ENCODE data around the gene ATG2A. TPM values are rescaled to one million over a fixed set of nuclear protein-coding genes. Genes with fewer than 3 reads are reported as not detected.
"Not testable (repeated sequence)": the region's sequence is repeated elsewhere in the genome, so short reads cannot be mapped to it uniquely, and the experiment has no call there.

The ATG2A gene
- polyA plus RNA-seq, 3 donors = 2.6 to 24.9 (median 4.0) TPM

GRCh38 chr11:64846998-64847666, 69.9 kb downstream of the ATG2A start:
- no peak overlapping the region for H2AFZ ChIP-seq (ENCODE audit: insufficient read depth, low read depth, low read length, poor library complexity, severe bottlenecking)
- H3K27me3 ChIP-seq (ENCODE audit: control insufficient read depth in 2 of 2, insufficient read depth in 2 of 2, low read length in 2 of 2) = peaks cover 0 to 10% of the 10 kb centered on the region in 2 donors
- peak; percentile 97 for TF ChIP-seq CTCF (IDR thresholded peaks at IDR 0.05)
- no peak overlapping the region for H3K27ac ChIP-seq (ENCODE audit: low read depth in 1 of 2, low read length in 2 of 2)
- H3K4me1 ChIP-seq (ENCODE audit: control insufficient read depth in 1 of 2, insufficient read depth in 2 of 2, low read length in 2 of 2) = peaks cover 35 to 59% of the 10 kb centered on the region in 2 donors
- peaks cover 2 to 3% of the 10 kb centered on the region in 2 donors for H3K36me3 ChIP-seq (replicated peaks in 1 of 2; ENCODE audit: control insufficient read depth in 1 of 2, insufficient read depth in 2 of 2, low read length in 2 of 2)
- no peak overlapping the region for H3K4me3 Mint-ChIP-seq
- peaks cover 6 to 11% of the 10 kb centered on the region in 2 donors for H3K36me3 Mint-ChIP-seq
- WGBS (ENCODE audit: insufficient coverage) = 23% methylated on average over 6 of the region's 13 CpGs
- H3K4me1 Mint-ChIP-seq = peaks cover 52% of the 10 kb centered on the region
- peak overlapping the region in 3 of 7 donors; percentile 16 to 33 (median 30) for H3K27ac Mint-ChIP-seq
- intact Hi-C loops (cut with micrococcal nuclease) = loop anchor here (1.0 to 10.0 kb wide), 4 partner anchors 46 to 168 kb away; partner anchors contain the start of gene ARL2 (in 1 of the 2)
- H3K9ac ChIP-seq (ENCODE audit: insufficient read depth, low read length, poor library complexity, severe bottlenecking) = no peak overlapping the region
- DNase-seq = peak; percentile 89 to 94 (median 91)
- no peaks in the 10 kb centered on the region for H3K9me3 ChIP-seq (replicated peaks in 1 of 2; ENCODE audit: control insufficient read depth in 1 of 2, insufficient read depth in 1 of 2, low read length in 2 of 2)
- no peaks in the 10 kb centered on the region for H3K79me2 ChIP-seq (ENCODE audit: insufficient read depth, low read length)
- H3K9me3 Mint-ChIP-seq = peaks cover 0 to 2% (median 0%) of the 10 kb centered on the region in 7 donors
- H3K4me3 ChIP-seq (replicated peaks in 1 of 3; ENCODE audit: low read depth in 2 of 3, low read length in 3 of 3) = no peak overlapping the region
- H4K20me1 ChIP-seq (ENCODE audit: insufficient read depth, low read length) = peaks cover 15% of the 10 kb centered on the region
- H3K27me3 Mint-ChIP-seq (ENCODE audit: low read depth in 3 of 3) = peaks cover 3 to 21% (median 20%) of the 10 kb centered on the region in 3 donors
- H3K4me2 ChIP-seq (replicated peaks; ENCODE audit: extremely low read depth, low read length, poor library complexity, severe bottlenecking) = no peak overlapping the region

GRCh38 chr11:64845776-64846129, 71.3 kb downstream of the ATG2A start:
- Histone ChIP-seq H3K4me1 (ENCODE audit: control insufficient read depth in 1 of 2, insufficient read depth in 2 of 2, low read length in 2 of 2) (peaks cover 23 to 45% of the 10 kb centered on the region in 2 donors), H3K27me3 (ENCODE audit: control insufficient read depth in 2 of 2, insufficient read depth in 2 of 2, low read length in 2 of 2) (peaks cover 0 to 10% of the 10 kb centered on the region in 2 donors)
- not testable (repeated sequence) for H4K20me1 ChIP-seq (ENCODE audit: insufficient read depth, low read length); H3K4me3 Mint-ChIP-seq; H3K27ac ChIP-seq (ENCODE audit: low read depth in 1 of 2, low read length in 2 of 2); DNase-seq; H3K36me3 ChIP-seq (replicated peaks in 1 of 2; ENCODE audit: control insufficient read depth in 1 of 2, insufficient read depth in 2 of 2, low read length in 2 of 2); H2AFZ ChIP-seq (ENCODE audit: insufficient read depth, low read depth, low read length, poor library complexity, severe bottlenecking); H3K9ac ChIP-seq (ENCODE audit: insufficient read depth, low read length, poor library complexity, severe bottlenecking); H3K79me2 ChIP-seq (ENCODE audit: insufficient read depth, low read length); H3K36me3 Mint-ChIP-seq; H3K4me3 ChIP-seq (replicated peaks in 1 of 3; ENCODE audit: low read depth in 2 of 3, low read length in 3 of 3); H3K4me2 ChIP-seq (replicated peaks; ENCODE audit: extremely low read depth, low read length, poor library complexity, severe bottlenecking); H3K9me3 ChIP-seq (replicated peaks in 1 of 2; ENCODE audit: control insufficient read depth in 1 of 2, insufficient read depth in 1 of 2, low read length in 2 of 2); H3K27ac Mint-ChIP-seq; H3K9me3 Mint-ChIP-seq
- Mint-ChIP-seq H3K27me3 (ENCODE audit: low read depth in 3 of 3) (peaks cover 3 to 19% (median 18%) of the 10 kb centered on the region in 3 donors), H3K4me1 (peaks cover 38% of the 10 kb centered on the region)
- intact Hi-C loops (cut with micrococcal nuclease) = loop anchor here in 1 of 2 donors (10.0 kb wide), 2 partner anchors 61 to 169 kb away; partner anchors contain the start of gene ARL2
- 100% methylated on average over 2 of the region's 8 CpGs for WGBS (ENCODE audit: insufficient coverage)
